HCT116 (cell line): ENCODE results near the gene CCDC66. TPM values are rescaled to one million over a fixed set of nuclear protein-coding genes. Genes with fewer than 3 reads are reported as not detected.

Experiments
- ATAC-seq: fragments of 200-7000 bp; cut with Tn5 transposase; 2 replicates; pipeline ENCODE4 v1.9.1; 2020; ENCODE audit warnings: mild to moderate bottlenecking, moderate library complexity
- Bru-seq: library from RNA; stranded (reverse); fragments of 400-500 nt; gene quantifications from one replicate; lab custom pipeline; 2021; lab: Mats Ljungman, UMichigan
- BruChase-seq, 2 experiments: library from RNA; stranded (reverse); fragments of 400-500 nt; gene quantifications; one replicate each; lab custom pipeline; 2021; lab: Mats Ljungman, UMichigan
- BruUV-seq: library from RNA; stranded (reverse); fragments of 400-500 nt; replicated peaks from 2 replicates; lab custom pipeline; 2021; lab: Mats Ljungman, UMichigan
- CTCF ChIA-PET: fragments of 300-600 bp; sonication (Branson Sonifier 250); formaldehyde crosslinking; loops from one replicate; lab custom pipeline; 2021; ENCODE audit warnings: antibody characterized with exemption; lab: Charles Lee
- POLR2A ChIA-PET: fragments of 300-600, 350-600 bp; sonication (Branson Sonifier 250); formaldehyde crosslinking; loops from one replicate; lab custom pipeline; 2021; ENCODE audit warnings: antibody characterized with exemption; lab: Charles Lee
- RAD21 ChIA-PET, 2 experiments: fragments of 300-600 bp; sonication (Branson Sonifier 250); formaldehyde crosslinking; loops; one replicate each; lab custom pipeline; 2023; ENCODE audit warnings: low total read pairs in 2 of 2; ENCODE audit not compliant: uncharacterized antibody in 2 of 2, unreplicated experiment in 2 of 2, low non-redundant PET in 1 of 2; lab: Charles Lee
- DNase-seq: peaks from one replicate; pipeline ENCODE4 v3.0.0-alpha.2; 2010; ENCODE audit warnings: low read depth, low spot score
- H2AFZ ChIP-seq: fragments of 200-600 bp; shearing (Covaris generic), sonication (generic); 2 replicates; pipeline ENCODE4 v1.6.1; 2017; ENCODE audit warnings: low read depth, mixed run types, mixed read lengths, antibody characterized with exemption, low read length; ENCODE audit not compliant: poor library complexity, severe bottlenecking
- H3K27ac ChIP-seq: 2 replicates; pipeline ENCODE4 v1.5.1; 2012; ENCODE audit warnings: low read depth, low read length
- H3K27me3 ChIP-seq: fragments of 200-600 bp; sonication (generic); 2 replicates; pipeline ENCODE4 v1.6.1; 2016; ENCODE audit warnings: mixed run types, low read length, mixed read lengths; ENCODE audit not compliant: insufficient read depth
- H3K36me3 ChIP-seq, 2 experiments: fragments of 200-500 bp in 1 of 2; fragments of 200-600 bp in 1 of 2; sonication (Bioruptor generic) in 1 of 2; sonication (generic) in 1 of 2; 2 replicates each; pipeline versions ENCODE4 v1.5.1 to v1.6.1; 2014 to 2016; ENCODE audit warnings: low read length in 2 of 2, inconsistent platforms in 1 of 2, mixed read lengths in 1 of 2, mixed run types in 1 of 2; ENCODE audit not compliant: insufficient read depth in 2 of 2, control insufficient read depth in 1 of 2
- H3K4me1 ChIP-seq, 2 experiments: fragments of 200-600 bp in 1 of 2; sonication (generic) in 1 of 2; 2 replicates each; pipeline versions ENCODE4 v1.5.1 to v1.6.1; 2012 to 2017; ENCODE audit warnings: low read length in 2 of 2, inconsistent platforms in 1 of 2, mild to moderate bottlenecking in 1 of 2, mixed read lengths in 1 of 2, mixed run types in 1 of 2, moderate library complexity in 1 of 2; ENCODE audit not compliant: insufficient read depth in 2 of 2, control insufficient read depth in 1 of 2
- H3K4me2 ChIP-seq: fragments of 200-600 bp; sonication (generic); 2 replicates; pipeline ENCODE4 v1.6.1; 2017; ENCODE audit warnings: mixed run types, low read length, mixed read lengths
- H3K4me3 ChIP-seq, 2 experiments: fragments of 200-600 bp in 1 of 2; sonication (generic) in 1 of 2; replicated peaks in 1 of 2; 2 replicates each; pipeline ENCODE4 v1.5.1; 2011 to 2016; ENCODE audit warnings: low read length in 2 of 2, control low read depth in 1 of 2, low read depth in 1 of 2, mild to moderate bottlenecking in 1 of 2, mixed read lengths in 1 of 2, mixed run types in 1 of 2
- H3K79me2 ChIP-seq: fragments of 200-600 bp; sonication (generic); 2 replicates; pipeline ENCODE4 v1.6.1; 2017; ENCODE audit warnings: mild to moderate bottlenecking, mixed run types, low read length, moderate library complexity, mixed read lengths; ENCODE audit not compliant: insufficient read depth
- H3K9ac ChIP-seq: fragments of 200-600 bp; sonication (generic); 2 replicates; pipeline ENCODE4 v1.6.1; 2016; ENCODE audit warnings: low read length, mixed read lengths
- H3K9me2 ChIP-seq: fragments of 200-600 bp; sonication (generic), shearing (Covaris generic); 2 replicates; pipeline ENCODE4 v1.6.1; 2017; ENCODE audit warnings: mixed run types, mild to moderate bottlenecking, moderate library complexity; ENCODE audit not compliant: insufficient read depth
- H3K9me3 ChIP-seq, 2 experiments: fragments of 200-500 bp in 1 of 2; fragments of 200-600 bp in 1 of 2; sonication (Bioruptor generic) in 1 of 2; sonication (generic) in 1 of 2; 2 replicates each; pipeline ENCODE4 v1.6.1; 2014 to 2017; ENCODE audit warnings: low read length in 2 of 2, mixed read lengths in 2 of 2, inconsistent platforms in 1 of 2, low read depth in 1 of 2, mild to moderate bottlenecking in 1 of 2, mixed run types in 1 of 2, moderate library complexity in 1 of 2; ENCODE audit not compliant: control insufficient read depth in 1 of 2, insufficient read depth in 1 of 2
- H4K20me1 ChIP-seq: fragments of 200-600 bp; sonication (generic), shearing (Covaris generic); 2 replicates; pipeline ENCODE4 v1.6.1; 2017; ENCODE audit warnings: mixed run types, mild to moderate bottlenecking, moderate library complexity; ENCODE audit not compliant: insufficient read depth
- ATF3 ChIP-seq: IDR thresholded peaks from 2 replicates; pipeline ENCODE4 v1.6.1; 2012
- CBX3 ChIP-seq: IDR thresholded peaks from 2 replicates; pipeline ENCODE4 v1.6.1; 2012; ENCODE audit warnings: low read depth
- CEBPB ChIP-seq: IDR thresholded peaks from 2 replicates; pipeline ENCODE4 v1.6.1; 2012; ENCODE audit warnings: low read depth
- CTCF ChIP-seq, 3 experiments: fragments of 200-600 bp in 1 of 3; sonication (generic) in 1 of 3; IDR thresholded peaks in 2 of 3; conservative IDR thresholded peaks in 1 of 3; 2 replicates each; pipeline ENCODE4 v1.5.1; 2012 to 2017; ENCODE audit warnings: low read depth in 2 of 3, low read length in 2 of 3, antibody characterized with exemption in 1 of 3, borderline replicate concordance in 1 of 3, control low read depth in 1 of 3, mild to moderate bottlenecking in 1 of 3, mixed read lengths in 1 of 3, mixed run types in 1 of 3, moderate library complexity in 1 of 3; ENCODE audit not compliant: insufficient read depth in 1 of 3
- EGR1 ChIP-seq: IDR thresholded peaks from 2 replicates; pipeline ENCODE4 v1.6.1; 2012; ENCODE audit warnings: low read depth
- ELF1 ChIP-seq: IDR thresholded peaks from 2 replicates; pipeline ENCODE4 v1.6.1; 2012; ENCODE audit warnings: low read depth, borderline replicate concordance
- EZH2 ChIP-seq: fragments of 200-600 bp; sonication (generic); IDR thresholded peaks from 2 replicates; pipeline ENCODE4 v1.6.1; 2017; ENCODE audit warnings: antibody characterized with exemption, mixed run types
- EZH2phosphoT487 ChIP-seq: fragments of 200-600 bp; IDR thresholded peaks from 2 replicates; pipeline ENCODE4 v1.6.1; 2018; ENCODE audit warnings: antibody characterized with exemption, borderline replicate concordance
- FOSL1 ChIP-seq: IDR thresholded peaks from 2 replicates; pipeline ENCODE4 v1.6.1; 2012; ENCODE audit warnings: low read depth
- JUND ChIP-seq: IDR thresholded peaks from 2 replicates; pipeline ENCODE4 v1.6.1; 2012
- MAX ChIP-seq: IDR thresholded peaks from 2 replicates; pipeline ENCODE4 v1.6.1; 2012
- POLR2A ChIP-seq: IDR thresholded peaks from 2 replicates; pipeline ENCODE4 v1.7.0; 2011; ENCODE audit warnings: borderline replicate concordance; ENCODE audit not compliant: insufficient read depth, insufficient read length; ENCODE audit errors: extremely low read depth
- POLR2AphosphoS5 ChIP-seq: IDR thresholded peaks from 2 replicates; pipeline ENCODE4 v1.6.1; 2011; ENCODE audit warnings: mild to moderate bottlenecking, low read depth, low read length, moderate library complexity
- RAD21 ChIP-seq: IDR thresholded peaks from 2 replicates; pipeline ENCODE4 v1.6.1; 2012; ENCODE audit warnings: low read depth, mild to moderate bottlenecking
- SIN3A ChIP-seq: IDR thresholded peaks from 2 replicates; pipeline ENCODE4 v1.6.1; 2012; ENCODE audit warnings: low read depth
- SP1 ChIP-seq: IDR thresholded peaks from 2 replicates; pipeline ENCODE4 v1.6.1; 2012; ENCODE audit warnings: low read depth
- TCF7L2 ChIP-seq: IDR thresholded peaks from 2 replicates; pipeline ENCODE4 v1.7.0; 2011; ENCODE audit warnings: borderline replicate concordance, inconsistent platforms; ENCODE audit not compliant: insufficient read depth, insufficient read length; ENCODE audit errors: extremely low read depth
- YY1 ChIP-seq: IDR thresholded peaks from 2 replicates; pipeline ENCODE4 v1.6.1; 2011; ENCODE audit warnings: low read length, low read depth, moderate library complexity, mild to moderate bottlenecking; ENCODE audit not compliant: insufficient replicate concordance; ENCODE audit errors: extremely low read depth
- ZBTB33 ChIP-seq: IDR thresholded peaks from 2 replicates; pipeline ENCODE4 v1.6.1; 2011; ENCODE audit warnings: mild to moderate bottlenecking, low read length, moderate library complexity; ENCODE audit not compliant: insufficient replicate concordance; ENCODE audit errors: extremely low read depth
- ZFX ChIP-seq: fragments of 450-650 bp; IDR thresholded peaks from 2 replicates; pipeline ENCODE4 v1.6.1; 2017
- ZNF274 ChIP-seq: fragments of 200-500 bp; sonication (Bioruptor generic); IDR thresholded peaks from 2 replicates; pipeline ENCODE4 v1.6.1; 2014; ENCODE audit warnings: mild to moderate bottlenecking, low read depth, low read length, inconsistent platforms
- intact Hi-C: fragments of 100-400 bp; cut with micrococcal nuclease; formaldehyde crosslinking; loops from 2 replicates; pipeline ENCODE4 v1.10.0; 2022
- long read RNA-seq: library from polyadenylated mRNA; unstranded; transcript quantifications from one replicate; pipeline ENCODE4 v2.0.0, GENCODE V29; 2021; ENCODE audit not compliant: unreplicated experiment
- polyA plus RNA-seq: library from polyadenylated mRNA; unstranded; fragments of >200 nt; gene quantifications from 2 replicates; pipeline ENCODE4 v1.2.1, GENCODE V29; 2012; ENCODE audit warnings: missing spikeins
- total RNA-seq: library from RNA; stranded (reverse); gene quantifications from one replicate; pipeline ENCODE4 v1.2.1, GENCODE V29; 2021; ENCODE audit not compliant: unreplicated experiment

Gene CCDC66
- total RNA-seq, result 16.9 TPM
- 4.6 and 5.4 TPM in 2 replicates for polyA plus RNA-seq
- percentile 85 among the genes with signal in this experiment for Bru-seq, nascent RNA
- BruChase-seq, experiment 1, labeled RNA remaining after a 6-hour chase, result percentile 70 among the genes with signal in this experiment
- BruChase-seq, experiment 2, labeled RNA remaining after a 2-hour chase, result percentile 86 among the genes with signal in this experiment
- long read RNA-seq, partial matches to known transcripts, result 5 of 22 reads
- long read RNA-seq, other reads (novel, unspliced or antisense), result 16 of 22 reads

- H2AFZ ChIP-seq, result peak within 1 kb of the TSS; percentile 77
- H3K9ac ChIP-seq, result peak within 1 kb of the TSS; percentile 81
- peak within 1 kb of the TSS; percentile 79 to 84 for H3K4me3 ChIP-seq
- BruUV-seq, result TSS peak; percentile 43
- ATAC-seq (peak; percentile 98), DNase-seq (peak; percentile 85)
- H3K9me3 ChIP-seq, result no peaks in the 10 kb centered on the region
- RAD21 ChIA-PET, result no interaction called here
- POLR2A ChIA-PET, result interaction anchor here (0.7 to 1.1 kb wide), 3 partner anchors 10 to 84 kb away, joined by 3 to 5 read pairs (median 3); no protein-coding TSS in a partner anchor
- no peaks in the 10 kb centered on the region for H4K20me1 ChIP-seq
- H3K27me3 ChIP-seq, result no peaks in the 10 kb centered on the region
- peak within 1 kb of the TSS; percentile 86 for H3K4me2 ChIP-seq
- H3K27ac ChIP-seq, result peak within 1 kb of the TSS; percentile 79
- CTCF ChIA-PET, result interaction anchor here (0.7 to 1.0 kb wide), 4 partner anchors 10 to 672 kb away, joined by 3 to 5 read pairs (median 4); no protein-coding TSS in a partner anchor
- peaks cover 5 to 12% of the 10 kb centered on the region in 2 experiments; a peak in 2 of 4 replicates for H3K36me3 ChIP-seq
- H3K4me1 ChIP-seq, result peaks cover 0 to 7% of the 10 kb centered on the region in 2 experiments; a peak in 1 of 4 replicates
- intact Hi-C loops, result no loop called here
- H3K79me2 ChIP-seq, result peaks cover 27% of the 10 kb centered on the region
- no peaks in the 10 kb centered on the region for H3K9me2 ChIP-seq
- TF ChIP-seq CTCF (IDR thresholded peaks at IDR 0.05 in 2 of 3, conservative IDR thresholded peaks at IDR 0.05 in 1 of 3; ENCODE audit: borderline replicate concordance in 1 of 3, insufficient read depth in 1 of 3, low read depth in 2 of 3, low read length in 2 of 3), result peak; percentile 35 to 83 (median 74); a peak in 5 of 6 replicates
- TF ChIP-seq ATF3, result no peak
- no peak for TF ChIP-seq JUND
- TF ChIP-seq SP1, result peak; percentile 93
- peak; percentile 91 for TF ChIP-seq POLR2AphosphoS5
- TF ChIP-seq ZNF274, result no peak
- TF ChIP-seq POLR2A, result peak; percentile 71
- TF ChIP-seq ELF1, result no peak
- no peak for TF ChIP-seq CEBPB
- peak; percentile 46 for TF ChIP-seq ZFX
- TF ChIP-seq EZH2phosphoT487, result no peak
- peak; percentile 73 for TF ChIP-seq CBX3
- no peak for TF ChIP-seq EZH2
- peak; percentile 8 for TF ChIP-seq ZBTB33
- TF ChIP-seq RAD21, result peak; percentile 33; the same call in 1 of the 2 replicates
- TF ChIP-seq SIN3A, result 0 out of 2 replicates have a peak, but pooled peaks have one; percentile 48
- TF ChIP-seq EGR1, result no peak
- peak; percentile 18 for TF ChIP-seq YY1
- no peak for TF ChIP-seq FOSL1
- TF ChIP-seq MAX, result peak; percentile 95
- TF ChIP-seq TCF7L2, result peak; percentile 59
Measured at GRCh38 chr3:56556908-56557830, at the start of gene CCDC66. Gene CCDC66, plus strand, starts transcription at chr3:56557175. Its CDS starts 68 bp downstream, at chr3:56557243.
